Measurements from ENCODE around the gene NAA10.

Gene NAA10

GRCh38 chrX:153950127-153950526 lies 15.3 kb upstream of the NAA10 start:
- DNase-seq: no peak

GRCh38 chrX:153948847-153949805 lies 14.3 kb upstream of the NAA10 start:
- peak in 4 of 58 donors; percentile 2 to 19 (median 6) for DNase-seq

- no peak for DNase-seq
These were observed 13.2 kb upstream of the NAA10 start for GRCh38 chrX:153948002-153948466.

- DNase-seq: peak in 38 of 58 donors; percentile 1 to 70 (median 30)
These were observed 12.4 kb upstream of the NAA10 start for GRCh38 chrX:153947009-153947769.

GRCh38 chrX:153945956-153946943 lies 11.4 kb upstream of the NAA10 start:
- DNase-seq: no peak

GRCh38 chrX:153944800-153945150 lies 9.9 kb upstream of the NAA10 start:
- DNase-seq: no peak

- peak in 35 of 58 donors; percentile 3 to 61 (median 25) for DNase-seq
These were observed 9.4 kb upstream of the NAA10 start, which contains the start of gene RENBP for GRCh38 chrX:153944140-153944799. RENBP (minus strand) TSS chrX:153944643; CDS start chrX:153944610, 33 bp downstream.

- no peak for DNase-seq
These were observed 6.8 kb upstream of the NAA10 start for GRCh38 chrX:153941336-153942252.

- DNase-seq: no peak
These were observed 4.7 kb upstream of the NAA10 start for GRCh38 chrX:153939573-153939972.

- no peak for DNase-seq
These were observed 3.5 kb upstream of the NAA10 start for GRCh38 chrX:153938226-153938786.

- DNase-seq: no peak
These were observed 2.2 kb upstream of the NAA10 start for GRCh38 chrX:153937056-153937455.

- no peak for DNase-seq
These were observed 552 bp upstream of the NAA10 start for GRCh38 chrX:153935326-153935851.

GRCh38 chrX:153934148-153934761 lies 582 bp downstream of the NAA10 start:
- DNase-seq: no peak

GRCh38 chrX:153933748-153934147 lies 1.1 kb downstream of the NAA10 start:
- no peak for DNase-seq

GRCh38 chrX:153932220-153932915 lies 2.5 kb downstream of the NAA10 start:
- DNase-seq: no peak

- no peak for DNase-seq
These were observed 3.1 kb downstream of the NAA10 start for GRCh38 chrX:153931748-153932147.

GRCh38 chrX:153931151-153931550 lies 3.7 kb downstream of the NAA10 start:
- no peak for DNase-seq

All from anterior cingulate cortex (tissue), 58 donors.